Stomach (tissue), 9 donors: ENCODE measurements around the gene NODAL. TPM values are rescaled to one million over a fixed set of nuclear protein-coding genes. Genes with fewer than 3 reads are reported as not detected.
A peak's percentile ranks its signal among the peaks of the same experiment; 100 is the strongest.

Source experiments
- DNase-seq, 2 donors: peaks; one replicate each; pipeline versions ENCODE4 v3.0.0 to v3.0.0-alpha.2; 2013 to 2019
- H3K27ac ChIP-seq, 5 donors: fragments of 200-600 bp in 4 of 5; sonication (generic) in 4 of 5; one replicate each; pipeline ENCODE4 v1.5.1; 2013 to 2019; ENCODE audit warnings: mild to moderate bottlenecking in 1 of 5, moderate library complexity in 1 of 5
- H3K27me3 ChIP-seq, 3 donors: fragments of 200-600 bp; sonication (generic); one replicate each; pipeline ENCODE4 v1.5.1; 2017 to 2019; ENCODE audit warnings: mixed run types in 1 of 3
- H3K36me3 ChIP-seq, 4 donors: fragments of 200-600 bp; sonication (generic); 1 replicate in 3 of 4; 2 replicates in 1 of 4; pipeline ENCODE4 v1.5.1; 2016 to 2019
- H3K4me1 ChIP-seq, 4 donors: fragments of 200-600 bp; sonication (generic); one replicate each; pipeline ENCODE4 v1.5.1; 2016 to 2019
- H3K4me3 ChIP-seq, 4 donors: fragments of 200-600 bp; sonication (generic) in 3 of 4; one replicate each; pipeline ENCODE4 v1.5.1; 2016 to 2019; ENCODE audit warnings: mild to moderate bottlenecking in 1 of 4
- H3K9me3 ChIP-seq, 4 donors: fragments of 200-600 bp; sonication (generic); one replicate each; pipeline ENCODE4 v1.5.1; 2016 to 2019
- EP300 ChIP-seq: sonication (generic); formaldehyde crosslinking; IDR thresholded peaks from one replicate; pipeline ENCODE4 v1.6.1; 2017; ENCODE audit warnings: antibody characterized with exemption
- POLR2A ChIP-seq, 4 donors: fragments of 450-650 bp; IDR thresholded peaks; one replicate each; pipeline ENCODE4 v1.6.1; 2016; ENCODE audit warnings: antibody characterized with exemption in 4 of 4, control low read depth in 2 of 4, mild to moderate bottlenecking in 1 of 4, moderate library complexity in 1 of 4
- POLR2AphosphoS5 ChIP-seq, 3 donors: sonication (generic); formaldehyde crosslinking; IDR thresholded peaks; one replicate each; pipeline ENCODE4 v1.6.1; 2016; ENCODE audit warnings: antibody characterized with exemption in 3 of 3
- WGBS, 5 donors: extraction: QIAGEN DNeasy Blood & Tissue Kit in 3 of 5; methylation state at CpG; one replicate each; pipeline versions ENCODE4 v1.1.5 to v1.1.7; 2013 to 2018; 5-methylcytosine and 5-hydroxymethylcytosine counted together
- intact Hi-C: fragments of 100-400 bp; cut with DNase I; formaldehyde crosslinking; loops from one replicate; pipeline ENCODE4 v1.15.1; 2023; ENCODE audit warnings: low total_unique reads
- polyA plus RNA-seq, 3 donors: library from polyadenylated mRNA; stranded (reverse); fragments of 200-250 nt; gene quantifications; one replicate each; pipeline ENCODE4 v1.2.3, GENCODE V29; 2013
- total RNA-seq, 5 donors: library from RNA; depleted of rRNA; stranded (reverse); fragments of >200 nt; gene quantifications; one replicate each; pipeline versions ENCODE4 v1.1.0 to v1.2.3, GENCODE V29; 2014 to 2016
- TF ChIP-seq, protein P1 (sequence below), 7 experiments: fragments of 450-650 bp in 4 of 7; fragments of 200-600 bp in 3 of 7; sonication (generic) in 3 of 7; IDR thresholded peaks; one replicate each; pipeline ENCODE4 v1.5.1; 2016 to 2019; ENCODE audit warnings: antibody characterized with exemption in 7 of 7, control low read depth in 2 of 7, mild to moderate bottlenecking in 1 of 7
- donor health status: healthy with polysubstance abuse.
- donor health status: Bipolar disorder and iron deficiency.
- donor health status: healthy.

The NODAL gene
- total and polyA plus RNA-seq, 8 donors = not detected

DNA sequence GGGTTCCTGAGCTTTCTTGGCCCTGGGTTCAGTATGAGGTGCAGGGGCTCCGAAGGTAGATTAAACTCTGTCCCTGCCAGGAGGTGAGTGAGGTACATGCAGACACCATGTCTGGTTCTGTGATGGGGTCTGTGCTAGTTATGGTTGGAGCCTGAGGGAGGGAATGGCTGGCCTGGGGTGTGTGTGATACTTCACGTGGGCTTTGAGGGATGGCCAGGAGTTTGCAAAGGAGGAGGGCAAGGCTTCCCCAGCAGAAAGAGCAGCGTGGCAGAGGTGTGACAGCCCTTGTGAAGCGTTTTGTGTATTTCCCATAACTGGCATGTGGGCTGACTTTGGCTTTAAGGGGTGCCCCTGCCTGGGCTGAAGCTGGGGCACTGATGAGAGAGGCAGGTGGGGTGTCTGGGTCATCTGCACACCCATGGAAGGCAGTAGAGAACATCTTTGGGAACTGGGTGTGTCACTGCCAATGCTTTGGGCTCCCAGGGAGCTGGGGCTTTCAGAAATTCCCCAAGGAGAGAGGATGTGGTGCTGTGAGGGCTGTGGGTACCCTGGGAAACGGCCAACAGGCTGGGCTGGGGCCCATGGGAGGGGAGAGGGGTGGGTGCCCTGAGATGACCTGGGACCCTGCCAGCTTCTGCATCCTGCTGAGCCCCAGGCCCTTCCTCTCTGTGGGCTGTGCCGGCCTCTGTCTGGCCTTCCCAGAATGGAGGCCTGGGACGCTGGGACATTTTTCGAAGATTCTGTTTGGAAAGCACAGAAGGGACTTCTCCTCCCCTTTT lies 41.7 kb upstream of the NODAL start:
- Histone ChIP-seq H3K4me3 (no peak overlapping the region), H3K27ac (peak overlapping the region; percentile 8 to 91 (median 48)), H3K4me1 (peaks cover 27 to 62% (median 51%) of the 10 kb centered on the region in 4 donors), H3K27me3 (peaks cover 0 to 20% (median 12%) of the 10 kb centered on the region in 3 donors), H3K36me3 (no peaks in the 10 kb centered on the region), H3K9me3 (no peaks in the 10 kb centered on the region)
- TF ChIP-seq POLR2A (IDR thresholded peaks at IDR 0.05) (no peak), EP300 (no peak), POLR2AphosphoS5 (IDR thresholded peaks at IDR 0.05) (no peak)
- TF ChIP-seq, protein P1, sequence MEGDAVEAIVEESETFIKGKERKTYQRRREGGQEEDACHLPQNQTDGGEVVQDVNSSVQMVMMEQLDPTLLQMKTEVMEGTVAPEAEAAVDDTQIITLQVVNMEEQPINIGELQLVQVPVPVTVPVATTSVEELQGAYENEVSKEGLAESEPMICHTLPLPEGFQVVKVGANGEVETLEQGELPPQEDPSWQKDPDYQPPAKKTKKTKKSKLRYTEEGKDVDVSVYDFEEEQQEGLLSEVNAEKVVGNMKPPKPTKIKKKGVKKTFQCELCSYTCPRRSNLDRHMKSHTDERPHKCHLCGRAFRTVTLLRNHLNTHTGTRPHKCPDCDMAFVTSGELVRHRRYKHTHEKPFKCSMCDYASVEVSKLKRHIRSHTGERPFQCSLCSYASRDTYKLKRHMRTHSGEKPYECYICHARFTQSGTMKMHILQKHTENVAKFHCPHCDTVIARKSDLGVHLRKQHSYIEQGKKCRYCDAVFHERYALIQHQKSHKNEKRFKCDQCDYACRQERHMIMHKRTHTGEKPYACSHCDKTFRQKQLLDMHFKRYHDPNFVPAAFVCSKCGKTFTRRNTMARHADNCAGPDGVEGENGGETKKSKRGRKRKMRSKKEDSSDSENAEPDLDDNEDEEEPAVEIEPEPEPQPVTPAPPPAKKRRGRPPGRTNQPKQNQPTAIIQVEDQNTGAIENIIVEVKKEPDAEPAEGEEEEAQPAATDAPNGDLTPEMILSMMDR (IDR thresholded peaks at IDR 0.05) = no peak
- 43 to 62% (median 53%) methylated on average over 7 to 8 of the region's 8 CpGs for WGBS, 5 donors
- intact Hi-C loops = no loop called here
- no peak for DNase-seq

DNA sequence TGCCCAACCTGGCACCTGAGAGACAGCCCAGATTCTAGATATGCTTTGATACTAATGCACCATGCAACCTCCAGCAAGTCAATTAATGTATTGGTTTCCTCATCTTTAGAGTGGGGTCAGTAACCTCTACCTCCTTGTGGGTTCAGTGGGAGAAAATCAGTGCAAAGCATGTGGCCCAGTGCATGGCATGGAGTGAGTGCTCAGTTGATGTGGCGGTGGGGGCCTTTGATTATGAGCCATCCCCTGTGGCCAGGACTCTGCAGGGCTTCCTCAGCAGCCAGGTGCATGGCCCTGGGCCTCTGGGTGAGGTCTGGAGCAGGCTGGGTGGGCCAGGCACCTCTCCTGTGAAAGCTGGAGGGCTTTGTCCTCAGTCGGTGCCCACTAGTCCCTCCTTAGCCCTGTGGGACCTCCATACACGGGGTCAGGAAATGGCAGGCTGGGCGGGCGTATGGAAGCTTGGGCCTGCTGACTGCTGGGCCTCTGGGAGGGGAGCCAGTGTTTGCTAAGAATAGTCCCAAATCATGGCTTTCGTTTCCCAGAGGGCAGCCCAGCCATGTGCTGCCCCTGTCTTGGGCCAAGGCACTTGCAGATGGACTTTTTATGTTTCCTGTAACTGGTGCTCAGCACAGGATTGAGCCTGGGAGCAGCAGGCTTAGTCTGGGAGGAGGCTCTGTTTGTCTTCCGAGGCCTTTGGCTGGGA lies 40.5 kb upstream of the NODAL start:
- peaks cover 0 to 29% (median 17%) of the 10 kb centered on the region in 3 donors for H3K27me3 ChIP-seq
- no peak overlapping the region for H3K4me3 ChIP-seq
- H3K36me3 ChIP-seq = no peaks in the 10 kb centered on the region
- H3K27ac ChIP-seq = peak overlapping the region in 4 of 5 donors; percentile 45 to 91 (median 59)
- TF ChIP-seq POLR2AphosphoS5 (IDR thresholded peaks at IDR 0.05) = peak in 2 of 3 donors; percentile 44
- TF ChIP-seq EP300 = no peak
- intact Hi-C loops = no loop called here
- DNase-seq = peak in 1 of 2 donors; percentile 76
- no peaks in the 10 kb centered on the region for H3K9me3 ChIP-seq
- 44 to 66% (median 59%) methylated on average over 3 to 7 of the region's 7 CpGs for WGBS, 5 donors
- peaks cover 34 to 71% (median 59%) of the 10 kb centered on the region in 4 donors for H3K4me1 ChIP-seq

DNA sequence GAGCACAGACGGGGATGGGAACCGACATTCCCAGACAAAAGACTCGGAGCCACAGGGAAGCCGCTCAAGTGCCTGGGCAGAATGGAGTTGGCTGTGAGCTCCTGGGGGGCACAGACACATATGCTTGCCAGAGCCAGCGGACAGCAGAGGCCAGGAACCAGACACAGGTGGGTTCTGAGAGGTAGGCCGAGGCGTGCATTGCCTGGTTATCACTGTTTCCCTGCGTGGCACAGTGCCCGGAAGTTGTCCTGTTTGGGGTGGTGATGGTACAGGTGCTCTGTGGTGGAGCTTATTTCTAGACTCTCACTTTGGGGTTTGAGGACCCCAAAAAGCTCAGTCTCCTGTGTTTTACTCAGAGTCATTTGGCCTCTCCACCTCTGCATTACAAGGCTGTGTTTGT lies 39.6 kb upstream of the NODAL start:
- H3K9me3 ChIP-seq = no peaks in the 10 kb centered on the region
- no peaks in the 10 kb centered on the region for H3K36me3 ChIP-seq
- H3K4me1 ChIP-seq = peaks cover 34 to 68% (median 59%) of the 10 kb centered on the region in 4 donors
- 60 to 82% (median 78%) methylated on average over 9 of the region's 9 CpGs for WGBS, 5 donors
- intact Hi-C loops = no loop called here
- H3K27ac ChIP-seq = peak overlapping the region in 3 of 5 donors; percentile 73 to 91 (median 77)
- TF ChIP-seq POLR2A (IDR thresholded peaks at IDR 0.05) (no peak), EP300 (no peak), POLR2AphosphoS5 (IDR thresholded peaks at IDR 0.05) (no peak)
- TF ChIP-seq, protein P1 (IDR thresholded peaks at IDR 0.05) = no peak
- H3K4me3 ChIP-seq = no peak overlapping the region
- H3K27me3 ChIP-seq = peaks cover 0 to 33% (median 17%) of the 10 kb centered on the region in 3 donors
- no peak for DNase-seq

DNA sequence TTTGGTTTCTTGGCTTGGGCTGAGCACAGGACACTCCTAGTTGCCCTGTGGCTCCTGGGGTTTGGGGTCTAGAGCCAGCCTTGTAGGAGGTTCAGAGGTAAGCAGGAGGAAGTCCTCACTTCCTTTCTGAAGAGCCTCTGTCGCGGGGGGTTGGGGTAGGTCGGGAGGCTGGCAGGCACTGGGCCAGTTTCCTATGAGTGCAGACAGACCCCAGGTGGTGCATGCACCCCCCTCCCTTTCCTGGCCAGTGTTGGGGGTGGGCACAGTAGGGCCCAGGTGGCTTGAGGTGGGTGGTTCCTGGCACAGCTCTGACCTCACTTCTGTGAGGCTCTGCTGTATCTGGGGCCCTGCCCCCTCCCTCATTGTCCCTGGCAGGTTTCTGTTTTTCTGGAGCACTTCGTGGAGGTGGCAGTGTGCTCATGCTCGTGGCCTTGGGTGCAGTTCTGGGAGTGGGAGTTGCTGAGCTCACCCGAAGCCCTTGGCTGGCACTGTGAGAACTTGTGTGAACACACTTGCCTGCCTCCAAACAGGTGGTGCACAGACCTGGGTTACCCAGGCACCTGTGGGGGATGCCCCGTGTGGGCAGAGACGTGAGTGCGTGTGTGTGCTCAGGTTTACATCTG lies 38.9 kb upstream of the NODAL start:
- H3K9me3 ChIP-seq = no peaks in the 10 kb centered on the region
- TF ChIP-seq, protein P1 (IDR thresholded peaks at IDR 0.05) = no peak
- TF ChIP-seq POLR2AphosphoS5 (IDR thresholded peaks at IDR 0.05) (no peak), POLR2A (IDR thresholded peaks at IDR 0.05) (no peak), EP300 (no peak)
- intact Hi-C loops = no loop called here
- peaks cover 34 to 68% (median 59%) of the 10 kb centered on the region in 4 donors for H3K4me1 ChIP-seq
- peaks cover 0 to 33% (median 17%) of the 10 kb centered on the region in 3 donors for H3K27me3 ChIP-seq
- peak overlapping the region in 4 of 5 donors; percentile 73 to 91 (median 78) for H3K27ac ChIP-seq
- H3K4me3 ChIP-seq = peak overlapping the region; percentile 60 to 66 (median 62)
- no peak for DNase-seq
- H3K36me3 ChIP-seq = no peaks in the 10 kb centered on the region
- WGBS, 5 donors = 41 to 53% (median 51%) methylated on average over 6 to 9 of the region's 9 CpGs
